HL-60 (cell line): ENCODE results near the gene NRF1.

Experiments used
- DNase-seq, 2 experiments: peaks; one replicate each; pipeline ENCODE4 v3.0.0-alpha.2; 2010 to 2020; ENCODE audit warnings: low read depth in 1 of 2, low spot score in 1 of 2
- H3K27ac ChIP-seq: fragments of 250-450 bp; sonication (Bioruptor Pico); replicated peaks from 2 replicates; pipeline ENCODE4 v1.5.1; 2020; ENCODE audit warnings: mild to moderate bottlenecking, moderate library complexity
- H3K27me3 ChIP-seq: fragments of 250-450 bp; sonication (Bioruptor Pico); 2 replicates; pipeline ENCODE4 v1.5.1; 2021; ENCODE audit warnings: mild to moderate bottlenecking, moderate library complexity; ENCODE audit not compliant: insufficient read depth, poor library complexity, severe bottlenecking
- H3K4me3 ChIP-seq: replicated peaks from 2 replicates; pipeline ENCODE4 v1.5.1; 2011; ENCODE audit warnings: mild to moderate bottlenecking, control low read depth, low read length; ENCODE audit not compliant: insufficient read depth
- CTCF ChIP-seq: IDR thresholded peaks from one replicate; pipeline ENCODE4 v1.5.1; 2011; ENCODE audit warnings: low read length, control low read depth, inconsistent platforms; ENCODE audit not compliant: insufficient read depth
- GABPA ChIP-seq: IDR thresholded peaks from 2 replicates; pipeline ENCODE4 v1.6.1; 2012; ENCODE audit warnings: low read depth
- POLR2AphosphoS5 ChIP-seq: IDR thresholded peaks from 2 replicates; pipeline ENCODE4 v1.6.1; 2012; ENCODE audit warnings: low read depth
- SPI1 ChIP-seq: IDR thresholded peaks from 2 replicates; pipeline ENCODE4 v1.6.1; 2012; ENCODE audit warnings: low read depth, mild to moderate bottlenecking, borderline replicate concordance
- TF ChIP-seq, protein P1 (sequence below): IDR thresholded peaks from 2 replicates; pipeline ENCODE4 v1.6.1; 2012; ENCODE audit warnings: low read depth; ENCODE audit not compliant: insufficient replicate concordance

NRF1 gene

DNA sequence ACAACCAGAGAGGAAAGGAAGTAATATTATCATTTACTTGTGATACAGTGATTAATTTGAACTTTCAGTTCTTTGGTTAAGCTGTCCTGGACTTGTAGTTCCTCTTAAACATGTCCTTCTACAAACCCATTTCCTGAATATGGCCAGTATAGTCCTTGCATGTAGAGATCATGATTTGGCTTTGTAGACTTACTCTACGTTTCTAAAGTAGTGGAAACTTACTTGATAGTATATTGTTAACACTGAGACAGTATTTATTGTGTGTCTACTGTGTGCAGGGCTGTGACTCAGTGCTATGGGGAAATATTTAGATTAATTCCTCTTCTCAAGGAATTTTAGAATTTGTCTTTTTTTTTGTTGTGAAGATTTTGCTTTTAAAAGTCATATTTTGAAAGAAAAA is 109.5 kb downstream of the NRF1 start:
- TF ChIP-seq, protein P1, sequence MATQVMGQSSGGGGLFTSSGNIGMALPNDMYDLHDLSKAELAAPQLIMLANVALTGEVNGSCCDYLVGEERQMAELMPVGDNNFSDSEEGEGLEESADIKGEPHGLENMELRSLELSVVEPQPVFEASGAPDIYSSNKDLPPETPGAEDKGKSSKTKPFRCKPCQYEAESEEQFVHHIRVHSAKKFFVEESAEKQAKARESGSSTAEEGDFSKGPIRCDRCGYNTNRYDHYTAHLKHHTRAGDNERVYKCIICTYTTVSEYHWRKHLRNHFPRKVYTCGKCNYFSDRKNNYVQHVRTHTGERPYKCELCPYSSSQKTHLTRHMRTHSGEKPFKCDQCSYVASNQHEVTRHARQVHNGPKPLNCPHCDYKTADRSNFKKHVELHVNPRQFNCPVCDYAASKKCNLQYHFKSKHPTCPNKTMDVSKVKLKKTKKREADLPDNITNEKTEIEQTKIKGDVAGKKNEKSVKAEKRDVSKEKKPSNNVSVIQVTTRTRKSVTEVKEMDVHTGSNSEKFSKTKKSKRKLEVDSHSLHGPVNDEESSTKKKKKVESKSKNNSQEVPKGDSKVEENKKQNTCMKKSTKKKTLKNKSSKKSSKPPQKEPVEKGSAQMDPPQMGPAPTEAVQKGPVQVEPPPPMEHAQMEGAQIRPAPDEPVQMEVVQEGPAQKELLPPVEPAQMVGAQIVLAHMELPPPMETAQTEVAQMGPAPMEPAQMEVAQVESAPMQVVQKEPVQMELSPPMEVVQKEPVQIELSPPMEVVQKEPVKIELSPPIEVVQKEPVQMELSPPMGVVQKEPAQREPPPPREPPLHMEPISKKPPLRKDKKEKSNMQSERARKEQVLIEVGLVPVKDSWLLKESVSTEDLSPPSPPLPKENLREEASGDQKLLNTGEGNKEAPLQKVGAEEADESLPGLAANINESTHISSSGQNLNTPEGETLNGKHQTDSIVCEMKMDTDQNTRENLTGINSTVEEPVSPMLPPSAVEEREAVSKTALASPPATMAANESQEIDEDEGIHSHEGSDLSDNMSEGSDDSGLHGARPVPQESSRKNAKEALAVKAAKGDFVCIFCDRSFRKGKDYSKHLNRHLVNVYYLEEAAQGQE = no peak
- no peak for TF ChIP-seq GABPA
- no peak for TF ChIP-seq CTCF
- no peak for TF ChIP-seq POLR2AphosphoS5
- no peak for TF ChIP-seq SPI1
- Histone ChIP-seq H3K4me3 (no peak overlapping the region), H3K27me3 (no peaks in the 10 kb centered on the region), H3K27ac (peak overlapping the region; percentile 49)
- no peak for DNase-seq

DNA sequence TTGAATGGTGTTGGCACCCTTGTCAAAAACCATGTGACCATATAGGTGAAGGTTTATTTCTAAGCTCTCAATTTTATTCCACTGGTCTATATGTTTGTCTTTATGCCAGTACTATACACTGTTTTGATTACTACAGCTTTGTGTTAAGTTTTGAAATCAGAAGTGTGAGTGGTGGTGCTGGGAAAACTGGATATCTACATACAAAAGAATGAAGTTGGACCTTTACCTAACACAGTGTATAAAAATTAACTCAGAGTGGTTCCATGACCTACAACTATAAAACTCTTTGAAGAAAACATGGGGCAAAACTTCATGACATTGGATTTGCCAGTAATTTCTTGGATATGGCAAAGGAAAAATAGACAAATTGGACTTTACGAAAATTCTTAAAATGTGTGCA is 112.2 kb downstream of the NRF1 start:
- no peak overlapping the region for H3K27ac ChIP-seq
- H3K4me3 ChIP-seq = no peak overlapping the region
- no peak for DNase-seq
- no peaks in the 10 kb centered on the region for H3K27me3 ChIP-seq
- no peak for TF ChIP-seq SPI1
- TF ChIP-seq, protein P1 = no peak

GRCh38 chr7:129724796-129725195 is 113.3 kb downstream of the NRF1 start:
- H3K27ac ChIP-seq = no peak overlapping the region
- H3K27me3 ChIP-seq = no peaks in the 10 kb centered on the region
- TF ChIP-seq GABPA = no peak
- TF ChIP-seq POLR2AphosphoS5 = no peak
- no peak for TF ChIP-seq CTCF
- TF ChIP-seq SPI1 = no peak
- TF ChIP-seq, protein P1 = no peak
- no peak for DNase-seq
- no peak overlapping the region for H3K4me3 ChIP-seq
